ENCODE results near the gene MARK3. TPM values are rescaled to one million over a fixed set of nuclear protein-coding genes. Genes with fewer than 3 reads are reported as not detected.

The MARK3 gene
- total and polyA plus RNA-seq, 2 donors from 2014 or later: 39.8 to 83.1 TPM

GRCh38 chr14:103360548-103360947 is 24.7 kb upstream of the MARK3 start:
- no peaks in the 10 kb centered on the region for H3K4me1 ChIP-seq (ENCODE audit: control insufficient read depth in 2 of 3, insufficient read depth in 2 of 3, low read depth in 1 of 3, low read length in 3 of 3)
- FAIRE-seq: no peak
- H3K9me3 ChIP-seq (ENCODE audit: control insufficient read depth in 2 of 3, insufficient read depth in 1 of 3, low read length in 3 of 3): no peaks in the 10 kb centered on the region
- DNase-seq: no peak
- no peak overlapping the region for H3K27ac ChIP-seq (ENCODE audit: low read depth in 2 of 2, low read length in 2 of 2)
- no peaks in the 10 kb centered on the region for H3K27me3 ChIP-seq (ENCODE audit: control insufficient read depth, insufficient read depth, low read length)
- no peak overlapping the region for H3K4me3 ChIP-seq (ENCODE audit: low read length in 3 of 3)
- no peak overlapping the region for H3K9ac ChIP-seq (ENCODE audit: low read length in 3 of 3)
- TF ChIP-seq CTCF (IDR thresholded peaks at IDR 0.05; ENCODE audit: borderline replicate concordance, extremely low read depth, insufficient read depth): no peak
- intact Hi-C loops (cut with DNase I): no loop called here
- H3K36me3 ChIP-seq (ENCODE audit: control insufficient read depth in 2 of 3, insufficient read depth in 3 of 3, low read length in 3 of 3): no peaks in the 10 kb centered on the region

- no peak overlapping the region for H3K4me3 ChIP-seq (ENCODE audit: low read length in 3 of 3)
- intact Hi-C loops (cut with DNase I): no loop called here
- no peak for TF ChIP-seq CTCF (IDR thresholded peaks at IDR 0.05; ENCODE audit: borderline replicate concordance, extremely low read depth, insufficient read depth)
- no peak for FAIRE-seq
- no peaks in the 10 kb centered on the region for H3K27me3 ChIP-seq (ENCODE audit: control insufficient read depth, insufficient read depth, low read length)
- H3K4me1 ChIP-seq (ENCODE audit: control insufficient read depth in 2 of 3, insufficient read depth in 2 of 3, low read depth in 1 of 3, low read length in 3 of 3): no peaks in the 10 kb centered on the region
- no peak overlapping the region for H3K9ac ChIP-seq (ENCODE audit: low read length in 3 of 3)
- DNase-seq: no peak
- H3K27ac ChIP-seq (ENCODE audit: low read depth in 2 of 2, low read length in 2 of 2): no peak overlapping the region
- H3K9me3 ChIP-seq (ENCODE audit: control insufficient read depth in 2 of 3, insufficient read depth in 1 of 3, low read length in 3 of 3): no peaks in the 10 kb centered on the region
- H3K36me3 ChIP-seq (ENCODE audit: control insufficient read depth in 2 of 3, insufficient read depth in 3 of 3, low read length in 3 of 3): no peaks in the 10 kb centered on the region
Observed at GRCh38 chr14:103361867-103362266, 23.3 kb upstream of the MARK3 start.

GRCh38 chr14:103362780-103363179 is 22.4 kb upstream of the MARK3 start:
- Histone ChIP-seq H3K9me3 (ENCODE audit: control insufficient read depth in 2 of 3, insufficient read depth in 1 of 3, low read length in 3 of 3) (no peaks in the 10 kb centered on the region), H3K27ac (ENCODE audit: low read depth in 2 of 2, low read length in 2 of 2) (no peak overlapping the region)

More at GRCh38 chr14:103362780-103363179, 22.4 kb upstream of the MARK3 start:
- intact Hi-C loops (cut with DNase I): no loop called here
- H3K27me3 ChIP-seq (ENCODE audit: control insufficient read depth, insufficient read depth, low read length): no peaks in the 10 kb centered on the region
- no peak for DNase-seq
- FAIRE-seq: no peak
- H3K4me3 ChIP-seq (ENCODE audit: low read length in 3 of 3): no peak overlapping the region
- no peaks in the 10 kb centered on the region for H3K36me3 ChIP-seq (ENCODE audit: control insufficient read depth in 2 of 3, insufficient read depth in 3 of 3, low read length in 3 of 3)
- H3K9ac ChIP-seq (ENCODE audit: low read length in 3 of 3): no peak overlapping the region
- no peaks in the 10 kb centered on the region for H3K4me1 ChIP-seq (ENCODE audit: control insufficient read depth in 2 of 3, insufficient read depth in 2 of 3, low read depth in 1 of 3, low read length in 3 of 3)
- no peak for TF ChIP-seq CTCF (IDR thresholded peaks at IDR 0.05; ENCODE audit: borderline replicate concordance, extremely low read depth, insufficient read depth)
